ENCODE results near the gene PIGK.

The PIGK gene

DNA sequence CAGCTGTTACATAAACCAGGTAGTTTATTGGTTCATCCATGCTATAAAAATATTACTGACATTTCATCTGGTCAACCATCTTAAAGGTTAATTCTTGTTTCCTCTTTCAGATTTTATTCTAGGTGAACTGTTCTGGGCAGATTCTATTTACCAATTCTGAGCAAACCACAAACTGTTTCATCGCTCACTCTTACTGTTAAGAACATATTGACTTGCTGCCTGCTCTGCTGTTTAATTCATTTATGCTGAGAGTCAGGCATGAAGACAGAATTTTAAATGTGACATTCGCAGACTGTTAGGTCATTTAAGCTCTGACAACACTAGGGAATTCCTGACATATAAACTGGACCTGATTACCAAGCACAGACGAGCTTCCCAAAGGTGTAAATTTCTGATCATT, 98.3 kb downstream of the PIGK start:
- TF ChIP-seq, protein P1, sequence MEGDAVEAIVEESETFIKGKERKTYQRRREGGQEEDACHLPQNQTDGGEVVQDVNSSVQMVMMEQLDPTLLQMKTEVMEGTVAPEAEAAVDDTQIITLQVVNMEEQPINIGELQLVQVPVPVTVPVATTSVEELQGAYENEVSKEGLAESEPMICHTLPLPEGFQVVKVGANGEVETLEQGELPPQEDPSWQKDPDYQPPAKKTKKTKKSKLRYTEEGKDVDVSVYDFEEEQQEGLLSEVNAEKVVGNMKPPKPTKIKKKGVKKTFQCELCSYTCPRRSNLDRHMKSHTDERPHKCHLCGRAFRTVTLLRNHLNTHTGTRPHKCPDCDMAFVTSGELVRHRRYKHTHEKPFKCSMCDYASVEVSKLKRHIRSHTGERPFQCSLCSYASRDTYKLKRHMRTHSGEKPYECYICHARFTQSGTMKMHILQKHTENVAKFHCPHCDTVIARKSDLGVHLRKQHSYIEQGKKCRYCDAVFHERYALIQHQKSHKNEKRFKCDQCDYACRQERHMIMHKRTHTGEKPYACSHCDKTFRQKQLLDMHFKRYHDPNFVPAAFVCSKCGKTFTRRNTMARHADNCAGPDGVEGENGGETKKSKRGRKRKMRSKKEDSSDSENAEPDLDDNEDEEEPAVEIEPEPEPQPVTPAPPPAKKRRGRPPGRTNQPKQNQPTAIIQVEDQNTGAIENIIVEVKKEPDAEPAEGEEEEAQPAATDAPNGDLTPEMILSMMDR (IDR thresholded peaks at IDR 0.05; ENCODE audit: low read depth, low read length, missing control alignments), result no peak
- Histone ChIP-seq H3K27me3 (replicated peaks) (no peaks in the 10 kb centered on the region), H3K27ac (no peak overlapping the region), H3K4me3 (ENCODE audit: low read depth, low read length) (no peak overlapping the region), H3K36me3 (replicated peaks) (no peaks in the 10 kb centered on the region)
- in situ Hi-C loops (cut with HindIII; ENCODE audit: low pct_ligation_motif_present, low sequenced_read_pairs), result no loop called here
- DNase-seq, result no peak

DNA sequence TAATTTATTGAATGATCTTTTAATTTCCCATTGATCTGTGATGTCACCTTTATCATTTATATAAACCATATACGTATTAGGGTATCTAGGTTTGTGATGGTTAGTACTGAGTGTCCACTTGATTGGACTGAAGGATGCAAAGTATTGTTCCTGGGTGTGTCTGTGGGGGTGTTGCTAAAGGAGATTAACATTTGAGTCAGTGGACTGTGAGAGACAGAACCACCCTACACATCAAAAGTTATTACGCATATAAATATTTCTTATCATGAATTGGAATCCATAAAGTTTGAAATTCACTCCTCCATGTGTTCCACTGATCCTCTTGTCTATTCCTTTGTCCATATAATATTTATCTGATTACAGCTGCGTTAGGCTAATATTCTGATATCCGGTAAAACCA, 100.5 kb downstream of the PIGK start:
- TF ChIP-seq, protein P1 (IDR thresholded peaks at IDR 0.05; ENCODE audit: low read depth, low read length, missing control alignments), result no peak
- Histone ChIP-seq H3K4me3 (ENCODE audit: low read depth, low read length) (no peak overlapping the region), H3K27ac (no peak overlapping the region), H3K27me3 (replicated peaks) (no peaks in the 10 kb centered on the region), H3K36me3 (replicated peaks) (no peaks in the 10 kb centered on the region)
- in situ Hi-C loops (cut with HindIII; ENCODE audit: low pct_ligation_motif_present, low sequenced_read_pairs), result no loop called here
- no peak for DNase-seq

DNA sequence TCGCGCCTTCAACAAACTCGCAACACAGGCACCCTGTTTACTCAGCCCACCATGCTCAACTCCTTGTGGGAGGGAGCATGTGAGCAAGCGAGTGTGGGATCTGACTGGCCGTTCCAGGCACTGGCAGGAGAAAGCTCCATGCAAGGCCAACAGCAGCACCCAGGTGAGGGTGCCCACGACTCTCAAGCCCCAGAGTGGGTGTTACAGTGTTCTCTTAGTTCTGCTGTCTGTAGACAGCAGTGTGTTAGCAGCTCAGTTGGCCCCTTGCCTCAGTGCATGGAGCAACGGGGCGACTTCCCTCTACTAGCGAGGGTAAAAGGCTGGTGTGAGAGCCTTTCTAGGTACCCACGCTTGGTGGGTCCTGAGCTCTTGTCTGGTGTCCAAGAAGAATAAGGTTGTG, 114.6 kb downstream of the PIGK start:
- DNase-seq, result no peak
- TF ChIP-seq, protein P1 (IDR thresholded peaks at IDR 0.05; ENCODE audit: low read depth, low read length, missing control alignments), result no peak
- Histone ChIP-seq H3K27ac (no peak overlapping the region), H3K36me3 (replicated peaks) (no peaks in the 10 kb centered on the region), H3K27me3 (replicated peaks) (no peaks in the 10 kb centered on the region), H3K4me3 (ENCODE audit: low read depth, low read length) (no peak overlapping the region)
- in situ Hi-C loops (cut with HindIII; ENCODE audit: low pct_ligation_motif_present, low sequenced_read_pairs), result no loop called here

DNA sequence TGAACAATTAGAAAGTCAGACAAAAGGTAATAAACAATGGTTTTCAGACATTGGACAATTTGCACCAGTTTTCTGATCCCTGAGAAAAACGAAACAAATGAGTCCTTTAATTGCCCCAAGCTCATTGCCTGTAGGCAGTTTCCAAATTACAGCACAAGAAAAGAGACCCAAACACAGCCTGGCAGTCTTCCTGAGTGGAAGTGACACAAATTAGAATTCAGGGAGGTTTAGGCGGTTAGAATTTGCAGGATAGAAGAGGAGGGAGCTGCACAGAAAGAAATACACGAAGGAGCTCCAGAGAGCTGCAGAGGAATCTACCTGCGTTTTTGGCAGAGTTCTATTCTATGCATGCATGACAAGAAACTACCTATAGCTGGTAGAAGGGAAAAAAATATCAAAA, 115.7 kb downstream of the PIGK start:
- in situ Hi-C loops (cut with HindIII; ENCODE audit: low pct_ligation_motif_present, low sequenced_read_pairs), result no loop called here

DNA sequence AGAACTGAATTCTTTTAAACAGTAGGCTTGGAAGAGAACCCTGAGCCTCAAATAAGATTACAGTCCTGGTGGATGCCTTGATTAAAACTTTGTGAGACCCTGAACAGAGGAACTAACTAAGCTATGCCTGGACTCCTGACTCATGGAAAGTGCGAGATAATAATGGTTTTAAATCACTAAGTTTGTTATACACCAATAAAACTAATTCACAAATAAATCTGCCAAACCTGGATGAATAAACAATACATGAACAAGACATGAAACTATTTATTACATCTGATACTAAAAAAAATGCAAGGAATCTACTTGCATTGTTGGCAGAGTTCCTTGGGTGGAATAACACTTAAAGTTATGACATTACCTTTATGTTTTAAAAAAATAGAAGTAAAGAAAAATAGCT, 118.4 kb downstream of the PIGK start:
- H3K4me3 ChIP-seq (ENCODE audit: low read depth, low read length), result no peak overlapping the region
- no peaks in the 10 kb centered on the region for H3K27me3 ChIP-seq (replicated peaks)
- no peaks in the 10 kb centered on the region for H3K36me3 ChIP-seq (replicated peaks)
- H3K27ac ChIP-seq, result no peak overlapping the region
- no peak for DNase-seq
- TF ChIP-seq, protein P1 (IDR thresholded peaks at IDR 0.05; ENCODE audit: low read depth, low read length, missing control alignments), result no peak
- in situ Hi-C loops (cut with HindIII; ENCODE audit: low pct_ligation_motif_present, low sequenced_read_pairs), result no loop called here

More for the DNA sequence above, 115.7 kb downstream of the PIGK start:
- H3K27me3 ChIP-seq (replicated peaks), result no peaks in the 10 kb centered on the region
- H3K4me3 ChIP-seq (ENCODE audit: low read depth, low read length), result no peak overlapping the region
- no peak overlapping the region for H3K27ac ChIP-seq
- H3K36me3 ChIP-seq (replicated peaks), result no peaks in the 10 kb centered on the region
- TF ChIP-seq, protein P1 (IDR thresholded peaks at IDR 0.05; ENCODE audit: low read depth, low read length, missing control alignments), result no peak
- no peak for DNase-seq

DNA sequence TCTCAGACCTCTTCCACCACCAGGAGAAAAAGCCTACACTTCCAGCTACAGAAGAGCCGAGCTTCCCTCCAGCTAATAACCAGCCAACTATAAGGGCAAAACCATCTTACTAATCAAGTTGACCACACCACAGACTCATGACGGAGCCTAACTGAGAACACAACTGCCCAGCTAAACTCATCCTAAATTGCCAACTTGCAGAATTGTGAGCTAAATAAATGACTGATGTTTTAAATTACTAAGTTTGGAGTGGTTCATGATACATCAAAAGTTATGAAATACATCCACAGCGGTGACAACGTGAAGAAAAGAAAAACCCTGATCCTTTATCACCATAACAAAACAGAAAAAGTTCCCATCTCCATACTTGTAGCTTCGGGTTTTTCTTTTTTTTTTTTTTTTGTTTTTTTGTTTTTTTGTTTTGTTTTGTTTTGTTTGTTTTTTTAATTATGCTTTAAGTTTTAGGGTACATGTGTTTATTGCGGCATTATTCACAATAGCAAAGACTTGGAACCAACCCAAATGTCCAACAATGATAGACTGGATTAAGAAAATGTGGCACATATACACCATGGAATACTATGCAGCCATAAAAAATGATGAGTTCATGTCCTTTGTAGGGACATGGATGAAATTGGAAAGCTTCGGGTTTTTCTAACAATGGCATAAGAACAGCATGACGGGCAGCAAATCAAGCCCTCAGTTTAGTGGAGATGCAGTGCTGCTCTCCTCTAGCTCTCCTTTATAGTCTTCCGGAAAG, 122.6 kb downstream of the PIGK start:
- DNase-seq, result no peak
- Histone ChIP-seq H3K27me3 (replicated peaks) (no peaks in the 10 kb centered on the region), H3K4me3 (ENCODE audit: low read depth, low read length) (no peak overlapping the region), H3K36me3 (replicated peaks) (no peaks in the 10 kb centered on the region), H3K27ac (no peak overlapping the region)
- in situ Hi-C loops (cut with HindIII; ENCODE audit: low pct_ligation_motif_present, low sequenced_read_pairs), result no loop called here
- TF ChIP-seq, protein P1 (IDR thresholded peaks at IDR 0.05; ENCODE audit: low read depth, low read length, missing control alignments), result no peak
